CD4-positive, alpha-beta T cell treated with Interleukin-17A for 4 hours (primary cell): ENCODE data around the gene AGPAT3.

Experiments
- DNase-seq: peaks from one replicate; pipeline ENCODE4 v3.0.0-alpha.2; 2020; ENCODE audit warnings: mixed read lengths

AGPAT3 gene

GRCh38 chr21:43983390-43983789 lies 118.4 kb downstream of the AGPAT3 start:
- no peak for DNase-seq

GRCh38 chr21:43983860-43984420 lies 118.9 kb downstream of the AGPAT3 start:
- no peak for DNase-seq

DNA sequence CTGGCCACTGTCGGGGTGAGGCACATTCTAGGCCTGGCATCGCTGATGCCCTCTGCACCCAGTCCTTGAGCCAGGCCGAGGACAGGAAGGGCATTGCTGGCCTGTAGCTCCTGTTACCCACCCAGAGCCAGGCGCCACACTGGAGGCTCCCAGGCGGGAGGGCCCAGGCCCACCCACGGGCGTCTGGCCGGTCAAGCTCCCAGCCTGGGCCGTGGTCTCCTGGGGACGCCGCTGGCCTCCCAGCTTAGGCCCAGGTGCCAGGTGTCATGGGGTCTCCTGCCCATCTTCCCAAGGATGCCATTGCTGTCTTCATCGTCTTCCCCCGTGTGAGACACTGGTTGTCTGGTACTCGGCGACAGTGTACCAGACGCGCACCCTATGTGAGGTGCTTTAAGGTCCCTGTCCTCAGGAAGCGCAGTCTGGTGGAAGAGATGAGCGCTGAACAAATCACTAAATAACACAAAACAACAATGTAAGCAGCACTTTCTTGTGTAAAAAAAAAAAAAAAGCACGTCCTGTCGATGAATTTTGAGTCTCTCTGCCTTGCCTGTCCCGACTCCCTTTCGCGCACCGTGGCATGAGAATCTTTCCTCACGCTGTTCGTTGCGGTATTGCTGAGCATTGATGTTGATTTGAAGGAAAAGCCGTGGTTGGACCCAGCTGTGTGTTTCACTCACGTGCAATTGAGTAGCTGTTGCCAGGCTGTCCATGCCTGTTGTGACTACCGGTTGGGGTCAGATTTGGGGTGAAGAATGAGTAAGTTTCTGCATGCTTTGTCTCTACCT lies 120.1 kb downstream of the AGPAT3 start:
- no peak for DNase-seq

DNA sequence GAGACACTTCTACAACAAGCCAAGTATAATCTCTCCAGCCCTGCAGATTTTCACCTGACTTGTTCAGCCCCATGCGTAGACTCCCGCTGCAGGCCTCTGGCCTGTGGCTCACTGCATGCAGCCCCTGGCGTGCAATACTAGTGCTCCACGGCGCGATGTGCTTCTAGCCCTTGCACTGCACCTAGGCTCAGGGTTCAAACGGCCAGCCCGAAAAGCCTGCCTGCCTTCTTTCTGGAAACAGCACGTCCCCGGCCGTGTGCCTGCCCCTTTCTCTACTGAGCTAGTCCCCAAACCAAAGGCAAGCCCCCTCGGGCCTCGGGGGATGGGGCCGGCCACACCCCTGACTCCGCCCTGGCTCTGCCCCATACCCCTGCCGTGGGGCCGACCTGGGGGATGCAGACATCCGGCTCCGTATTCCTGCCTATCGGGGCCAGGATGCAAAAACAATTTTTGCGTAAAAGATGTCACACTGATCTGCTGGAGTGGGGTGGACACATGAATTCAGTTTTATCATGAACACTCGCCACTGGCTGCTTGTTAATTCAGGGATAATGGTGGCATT lies 120.7 kb downstream of the AGPAT3 start:
- peak; percentile 22 for DNase-seq

GRCh38 chr21:43986544-43987451 lies 121.8 kb downstream of the AGPAT3 start:
- no peak for DNase-seq

DNA sequence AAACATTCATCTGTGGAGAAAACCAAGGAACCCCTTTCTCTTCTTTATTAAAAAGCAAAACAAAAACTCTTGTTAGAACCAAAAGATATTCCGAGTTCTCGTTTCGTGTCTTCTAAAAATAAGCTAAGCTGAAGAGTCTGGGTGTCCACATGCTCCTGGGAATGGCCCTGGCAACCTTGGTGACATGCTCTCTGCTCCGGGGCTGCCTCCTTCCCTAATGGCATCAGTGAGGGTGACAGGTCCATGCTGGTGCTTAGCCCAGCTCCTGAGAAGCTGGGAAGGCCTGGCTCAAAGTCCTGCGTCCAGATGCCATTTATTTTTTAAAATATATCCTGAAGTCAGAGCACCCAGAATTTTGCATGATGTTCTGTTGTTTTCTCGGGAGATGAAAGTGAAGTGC lies 122.5 kb downstream of the AGPAT3 start:
- no peak for DNase-seq

- no peak for DNase-seq
Measured at GRCh38 chr21:43988016-43988415, 123.0 kb downstream of the AGPAT3 start.

- DNase-seq: no peak
Measured at GRCh38 chr21:43988506-43989230, 123.6 kb downstream of the AGPAT3 start.

- no peak for DNase-seq
Measured at GRCh38 chr21:43989401-43989800, 124.4 kb downstream of the AGPAT3 start.

GRCh38 chr21:43991447-43991991 lies 126.5 kb downstream of the AGPAT3 start:
- no peak for DNase-seq

GRCh38 chr21:43992121-43992520 lies 127.1 kb downstream of the AGPAT3 start:
- no peak for DNase-seq

GRCh38 chr21:43993420-43993934 lies 128.5 kb downstream of the AGPAT3 start:
- DNase-seq: no peak

DNA sequence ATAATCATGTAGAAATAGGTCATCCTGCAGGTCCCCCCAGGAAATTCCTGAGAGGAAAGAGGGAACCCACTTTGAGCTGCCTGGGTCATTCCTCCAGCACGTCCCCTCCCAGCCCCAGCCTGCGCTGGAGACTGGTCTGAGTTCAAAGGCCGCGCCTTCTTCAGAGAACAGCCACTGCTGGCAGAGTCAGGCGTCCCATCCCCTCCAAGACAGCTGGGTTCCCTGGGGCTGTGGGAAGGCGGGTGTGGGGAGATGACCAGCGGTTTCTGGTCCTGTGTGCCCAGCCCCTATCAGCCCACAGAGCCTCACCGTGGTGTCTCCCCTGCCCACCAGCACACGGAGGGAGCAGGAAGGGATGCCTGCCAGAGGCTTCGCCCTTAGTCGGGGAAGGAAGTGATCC lies 129.1 kb downstream of the AGPAT3 start:
- DNase-seq: no peak

GRCh38 chr21:43994646-43995045 lies 129.6 kb downstream of the AGPAT3 start:
- DNase-seq: no peak

- no peak for DNase-seq
Measured at GRCh38 chr21:43995521-43996105, 130.6 kb downstream of the AGPAT3 start.

DNA sequence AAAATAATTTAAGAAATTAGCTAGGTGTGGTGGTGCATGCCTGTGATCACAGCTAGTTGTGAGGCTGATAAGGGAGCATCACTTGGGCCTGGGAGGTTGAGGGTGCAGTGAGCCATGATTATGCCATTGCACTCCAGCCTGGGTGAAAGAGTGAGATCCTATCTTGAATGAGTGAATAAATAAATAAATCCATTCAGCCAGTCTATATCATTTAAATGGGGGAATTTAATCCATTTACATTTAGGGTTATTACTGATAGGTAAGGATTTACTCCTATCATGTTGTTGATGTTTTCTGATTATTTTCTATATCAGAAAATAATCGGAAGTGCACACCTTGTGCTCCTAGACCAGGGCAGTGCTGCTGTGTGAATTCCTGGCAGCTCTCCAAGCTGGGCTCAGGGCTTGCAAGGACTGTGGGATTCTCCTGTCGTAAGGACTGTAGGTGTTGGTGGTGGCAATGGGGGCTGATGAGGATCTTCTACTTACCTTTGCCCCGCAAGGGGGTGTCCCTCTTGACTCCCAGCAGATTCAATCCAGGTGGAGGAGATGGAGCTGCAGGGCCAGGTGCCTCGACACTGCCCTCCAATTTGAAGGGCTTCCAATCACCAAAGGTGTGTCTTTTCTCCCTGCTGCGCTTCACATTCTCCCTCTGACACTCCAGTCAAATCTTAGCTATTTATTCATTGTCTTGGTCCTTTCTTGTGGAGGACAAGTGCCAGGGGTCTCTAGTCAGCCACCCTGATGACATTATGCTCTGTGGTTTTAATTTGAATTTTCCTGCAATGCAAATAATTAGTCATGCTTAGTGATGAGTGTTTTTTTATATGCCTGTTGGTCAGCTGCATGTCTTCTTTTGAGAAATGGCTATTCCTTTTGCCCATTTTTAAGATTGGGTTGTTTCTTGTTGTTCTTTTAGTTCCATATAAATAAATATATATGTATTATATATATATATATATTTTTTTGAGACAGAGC lies 133.0 kb downstream of the AGPAT3 start:
- no peak for DNase-seq

DNA sequence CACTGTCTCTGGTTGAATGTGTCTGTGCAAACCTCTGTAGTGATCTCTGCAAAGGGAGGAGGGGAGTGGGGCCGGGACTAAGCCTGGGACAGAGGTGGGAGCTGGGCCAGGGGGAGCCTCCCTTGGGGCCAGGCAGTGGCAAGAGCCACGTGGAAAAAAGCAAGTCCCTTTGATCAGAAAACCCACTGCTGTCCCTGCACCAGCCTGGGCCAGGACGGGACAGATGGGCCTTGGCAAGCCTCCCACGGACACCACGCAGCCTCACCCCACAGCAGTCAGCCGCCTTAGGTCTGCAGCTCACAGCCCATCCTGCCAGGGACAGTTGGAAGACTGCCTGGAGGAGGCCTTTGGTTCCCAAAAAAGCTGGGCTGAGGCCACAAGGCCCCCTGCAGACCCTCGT lies 135.3 kb downstream of the AGPAT3 start:
- DNase-seq: no peak

- no peak for DNase-seq
Measured at GRCh38 chr21:44002511-44002910, 137.5 kb downstream of the AGPAT3 start.

DNA sequence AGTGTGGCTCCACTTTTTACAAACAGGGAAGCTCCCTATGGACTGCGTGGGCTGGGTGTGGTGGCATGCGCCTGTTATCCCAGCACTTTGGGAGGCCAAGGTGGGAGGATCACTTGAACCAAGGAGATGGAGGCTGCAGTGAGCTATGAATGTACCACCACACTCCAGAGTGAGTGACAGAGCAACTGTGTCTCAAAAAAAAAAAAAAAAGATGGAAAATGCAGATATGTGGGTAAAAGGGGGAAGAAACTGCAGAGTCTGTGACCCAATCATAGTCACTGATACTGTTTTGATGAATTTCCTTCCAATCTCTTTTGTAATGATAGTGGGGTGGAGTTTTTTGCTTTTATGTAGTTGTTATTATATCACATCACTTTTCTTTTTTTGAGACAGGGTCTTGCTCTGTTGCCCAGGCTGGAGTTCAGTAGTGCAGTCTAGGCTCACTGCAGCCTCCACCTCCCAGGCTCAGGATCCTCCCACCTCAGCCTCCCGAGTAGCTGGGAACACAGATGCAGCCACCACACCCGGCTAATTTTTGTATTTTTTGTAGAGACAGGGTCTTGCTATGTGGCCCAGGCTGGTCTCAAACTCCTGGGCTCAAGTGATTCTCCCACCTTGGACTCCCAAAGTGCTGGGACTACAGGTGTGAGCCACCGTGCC lies 138.4 kb downstream of the AGPAT3 start:
- DNase-seq: no peak

DNA sequence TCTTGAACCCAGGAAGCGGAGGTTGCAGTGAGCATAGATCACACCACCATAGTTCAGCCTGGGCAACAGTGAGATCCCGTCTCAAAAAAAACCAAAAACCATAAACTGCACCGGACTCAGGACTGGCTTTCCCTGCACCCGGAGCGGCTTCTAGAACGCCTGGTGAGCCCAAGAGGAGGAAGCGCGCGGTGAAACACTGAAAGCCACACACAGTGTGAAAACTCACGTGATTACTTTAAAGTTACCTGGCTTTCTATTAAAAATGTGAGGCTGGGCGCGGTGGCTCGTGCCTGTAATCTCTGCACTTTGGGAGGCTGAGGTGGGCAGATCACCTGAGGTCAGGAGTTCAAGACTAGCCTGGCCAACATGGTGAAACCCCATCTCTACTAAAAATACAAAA lies 140.0 kb downstream of the AGPAT3 start:
- DNase-seq: no peak
